ENCODE results near the gene GATA2.

Gene GATA2

GRCh38 chr3:128463771-128464170, 29.2 kb downstream of the GATA2 start:
- ATAC-seq: no peak
- no peak for TF ChIP-seq GLIS3 (CRISPR knock-in tag; IDR thresholded peaks at IDR 0.05)
- no peak for TF ChIP-seq SNAI2 (CRISPR knock-in tag; IDR thresholded peaks at IDR 0.05)
- TF ChIP-seq PPARA (CRISPR knock-in tag; IDR thresholded peaks at IDR 0.05; ENCODE audit: borderline replicate concordance): no peak
- no peak for TF ChIP-seq RARB (CRISPR knock-in tag; IDR thresholded peaks at IDR 0.05)
- no peak for TF ChIP-seq CSRNP3 (CRISPR knock-in tag; IDR thresholded peaks at IDR 0.05)
- TF ChIP-seq PATZ1 (CRISPR knock-in tag; IDR thresholded peaks at IDR 0.05; ENCODE audit: borderline replicate concordance): no peak
- no peak for TF ChIP-seq ZFP30 (CRISPR knock-in tag; IDR thresholded peaks at IDR 0.05)
- no peak for TF ChIP-seq ZC3H10 (CRISPR knock-in tag; IDR thresholded peaks at IDR 0.05)
- TF ChIP-seq CSDC2 (CRISPR knock-in tag; IDR thresholded peaks at IDR 0.05): no peak
- TF ChIP-seq OSR1 (CRISPR knock-in tag; IDR thresholded peaks at IDR 0.05): no peak
- TF ChIP-seq TOX (CRISPR knock-in tag; IDR thresholded peaks at IDR 0.05; ENCODE audit: borderline replicate concordance): no peak
- no peak for TF ChIP-seq ESRRG (CRISPR knock-in tag; IDR thresholded peaks at IDR 0.05)
- TF ChIP-seq ZNF565 (CRISPR knock-in tag; conservative IDR thresholded peaks at IDR 0.05; ENCODE audit: low read depth): no peak

GRCh38 chr3:128463354-128463753, 29.6 kb downstream of the GATA2 start:
- no peak for ATAC-seq
- TF ChIP-seq ESRRG (CRISPR knock-in tag; IDR thresholded peaks at IDR 0.05) (no peak), ZFP3 (CRISPR knock-in tag; IDR thresholded peaks at IDR 0.05) (no peak), ZFP30 (CRISPR knock-in tag; IDR thresholded peaks at IDR 0.05) (no peak), TCF4 (CRISPR knock-in tag; IDR thresholded peaks at IDR 0.05; ENCODE audit: borderline replicate concordance) (no peak), ZNF565 (CRISPR knock-in tag; conservative IDR thresholded peaks at IDR 0.05; ENCODE audit: low read depth) (no peak), ZNF8 (CRISPR knock-in tag; IDR thresholded peaks at IDR 0.05) (no peak), BACH2 (CRISPR knock-in tag; IDR thresholded peaks at IDR 0.05; ENCODE audit: borderline replicate concordance) (no peak), TOX (CRISPR knock-in tag; IDR thresholded peaks at IDR 0.05; ENCODE audit: borderline replicate concordance) (no peak), PPARA (CRISPR knock-in tag; IDR thresholded peaks at IDR 0.05; ENCODE audit: borderline replicate concordance) (no peak), ISL1 (CRISPR knock-in tag; IDR thresholded peaks at IDR 0.05) (no peak), RARB (CRISPR knock-in tag; IDR thresholded peaks at IDR 0.05) (no peak), CSDC2 (CRISPR knock-in tag; IDR thresholded peaks at IDR 0.05) (no peak), ARNTL (CRISPR knock-in tag; IDR thresholded peaks at IDR 0.05; ENCODE audit: borderline replicate concordance, low read depth) (no peak), CREB5 (CRISPR knock-in tag; IDR thresholded peaks at IDR 0.05; ENCODE audit: low read depth) (no peak), ZNF70 (CRISPR knock-in tag; IDR thresholded peaks at IDR 0.05) (no peak), ZC3H10 (CRISPR knock-in tag; IDR thresholded peaks at IDR 0.05) (no peak), TSHZ2 (CRISPR knock-in tag; IDR thresholded peaks at IDR 0.05) (no peak)

- no peak for ATAC-seq
- TF ChIP-seq GLIS3 (CRISPR knock-in tag; IDR thresholded peaks at IDR 0.05): no peak
- TF ChIP-seq ZNF8 (CRISPR knock-in tag; IDR thresholded peaks at IDR 0.05): no peak
- no peak for TF ChIP-seq SNAI2 (CRISPR knock-in tag; IDR thresholded peaks at IDR 0.05)
Measured at GRCh38 chr3:128462931-128463330, 30.1 kb downstream of the GATA2 start.

Measured in SK-N-SH treated with all-trans-retinoic acid at 6 μM for 48 hours (cell line).